Effector memory CD4-positive, alpha-beta T cell (primary cell): ENCODE results near the gene ERCC5.

Experiments
- DNase-seq, 3 donors: peaks; one replicate each; pipeline ENCODE4 v3.0.0-alpha.2; 2020
- H3K27ac ChIP-seq: 2 replicates; pipeline ENCODE4 v1.7.0; 2013; ENCODE audit warnings: mild to moderate bottlenecking, low read length, moderate library complexity; ENCODE audit not compliant: insufficient read depth, poor library complexity, severe bottlenecking
- H3K27me3 ChIP-seq: replicated peaks from 2 replicates; pipeline ENCODE4 v1.7.0; 2013; ENCODE audit warnings: mild to moderate bottlenecking, low read length; ENCODE audit not compliant: insufficient read depth, control insufficient read depth, poor library complexity, severe bottlenecking
- H3K36me3 ChIP-seq: 2 replicates; pipeline ENCODE4 v1.7.0; 2013; ENCODE audit warnings: mild to moderate bottlenecking, low read length, moderate library complexity; ENCODE audit not compliant: control insufficient read depth, insufficient read depth
- H3K4me1 ChIP-seq: 2 replicates; pipeline ENCODE4 v1.7.0; 2013; ENCODE audit warnings: low read length, mild to moderate bottlenecking; ENCODE audit not compliant: control insufficient read depth, insufficient read depth, poor library complexity, severe bottlenecking
- H3K4me3 ChIP-seq: 2 replicates; pipeline ENCODE4 v1.7.0; 2013; ENCODE audit warnings: low read length, low read depth, mild to moderate bottlenecking; ENCODE audit not compliant: insufficient read depth, poor library complexity, severe bottlenecking
- H3K9me3 ChIP-seq: 2 replicates; pipeline ENCODE4 v1.7.0; 2013; ENCODE audit warnings: mild to moderate bottlenecking, low read length, moderate library complexity; ENCODE audit not compliant: control insufficient read depth

The ERCC5 gene

DNA sequence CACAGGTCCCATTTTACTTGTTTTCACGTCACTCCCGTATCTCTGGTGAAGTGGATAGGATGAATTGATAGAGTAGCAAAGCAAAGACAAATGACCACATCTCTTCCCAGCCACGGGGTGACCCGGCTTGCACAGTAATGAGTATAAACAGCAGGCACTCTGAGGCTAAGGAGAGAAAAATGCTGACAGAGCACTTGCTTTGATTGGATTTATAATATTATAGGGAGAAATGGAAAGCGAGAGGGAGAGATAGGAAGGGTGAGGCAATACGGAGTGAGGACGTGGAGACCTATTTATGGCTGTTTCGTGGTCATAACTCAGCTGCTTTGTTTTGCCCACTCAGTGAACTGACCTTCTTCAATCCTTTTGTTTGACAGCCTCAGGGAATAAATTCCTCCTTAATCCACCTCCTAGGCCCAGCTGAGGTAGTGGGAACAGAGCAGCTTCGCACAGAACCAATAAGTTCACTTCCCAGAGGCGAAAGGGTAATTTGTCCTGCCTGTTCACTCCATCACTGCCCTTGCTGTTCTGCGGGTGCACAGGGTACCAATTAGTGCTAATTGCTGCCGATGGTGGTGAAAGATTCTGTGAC is 68.6 kb downstream of the ERCC5 start:
- no peaks in the 10 kb centered on the region for H3K4me1 ChIP-seq
- H3K27ac ChIP-seq: no peak overlapping the region
- H3K4me3 ChIP-seq: no peak overlapping the region
- H3K27me3 ChIP-seq: no peaks in the 10 kb centered on the region
- no peak for DNase-seq
- no peaks in the 10 kb centered on the region for H3K9me3 ChIP-seq
- no peaks in the 10 kb centered on the region for H3K36me3 ChIP-seq

DNA sequence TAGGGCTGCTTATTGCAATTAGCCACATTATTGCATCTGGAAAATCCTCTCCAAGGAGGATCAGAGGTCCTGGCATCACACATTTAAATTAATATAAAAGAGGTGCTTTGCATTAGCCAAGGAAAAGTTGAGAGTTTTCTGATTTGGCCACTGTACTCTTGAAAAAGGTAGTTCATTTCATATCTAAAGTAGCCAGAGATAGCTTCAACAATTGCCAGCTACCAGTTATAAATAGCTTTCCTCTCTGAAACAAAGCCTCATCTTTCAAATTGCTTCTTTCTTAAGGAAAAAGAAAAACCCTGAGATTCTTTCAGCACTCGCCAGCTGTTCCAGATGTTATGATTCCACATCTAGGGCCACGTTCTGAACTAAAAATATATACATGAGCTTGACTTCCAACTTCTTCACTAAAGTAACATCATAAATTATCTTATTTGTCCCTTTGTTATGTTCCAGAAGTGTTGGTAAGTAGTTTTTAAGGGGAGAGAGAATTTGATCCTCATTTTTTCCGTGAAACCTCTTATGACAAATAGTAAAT is 69.6 kb downstream of the ERCC5 start:
- DNase-seq: no peak
- no peaks in the 10 kb centered on the region for H3K36me3 ChIP-seq
- H3K4me3 ChIP-seq: no peak overlapping the region
- H3K9me3 ChIP-seq: no peaks in the 10 kb centered on the region
- no peaks in the 10 kb centered on the region for H3K4me1 ChIP-seq
- no peak overlapping the region for H3K27ac ChIP-seq
- peaks cover under 1% of the 10 kb centered on the region for H3K27me3 ChIP-seq

DNA sequence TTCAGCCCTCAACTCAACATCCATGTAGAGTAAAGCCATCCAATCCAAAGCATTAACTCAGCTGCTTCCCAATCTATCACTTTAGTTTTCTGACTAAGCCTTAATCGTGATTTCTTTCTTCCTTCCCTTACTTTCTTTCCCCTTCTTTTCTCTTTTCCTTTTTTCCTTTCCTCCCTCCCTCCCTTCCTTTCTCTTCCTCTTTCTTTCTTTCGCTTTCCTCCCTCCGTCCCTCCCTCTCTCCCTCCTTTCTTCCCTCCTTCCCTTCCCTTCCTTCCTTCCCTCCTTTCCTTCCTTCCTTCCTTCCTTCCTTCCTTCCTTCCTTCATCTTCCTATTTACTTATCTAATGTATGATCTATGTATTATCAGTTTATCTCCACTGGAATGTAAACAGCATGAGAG is 71.2 kb downstream of the ERCC5 start:
- Histone ChIP-seq H3K4me3 (no peak overlapping the region), H3K27ac (no peak overlapping the region), H3K9me3 (no peaks in the 10 kb centered on the region)

DNA sequence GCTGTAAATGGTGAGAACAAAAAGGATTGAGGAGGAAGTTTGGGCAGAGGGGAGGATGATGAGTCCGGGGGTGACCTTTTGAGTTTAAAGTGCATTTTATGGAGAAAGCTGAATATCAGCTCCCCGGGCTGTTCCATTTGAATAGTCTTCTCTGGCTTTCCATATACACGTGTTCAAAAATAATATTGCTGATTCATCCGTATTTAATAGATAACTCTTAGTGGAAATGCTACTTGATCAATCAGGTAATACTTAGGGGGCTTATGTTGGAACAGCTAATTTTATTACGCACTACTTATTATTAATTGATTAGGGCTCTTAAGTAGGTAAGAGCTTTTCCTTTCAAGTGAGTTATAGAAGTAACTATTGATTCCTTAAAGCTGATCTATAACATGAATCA is 76.4 kb downstream of the ERCC5 start:
- Histone ChIP-seq H3K4me3 (no peak overlapping the region), H3K36me3 (no peaks in the 10 kb centered on the region), H3K9me3 (no peaks in the 10 kb centered on the region), H3K27ac (no peak overlapping the region), H3K27me3 (peaks cover 4% of the 10 kb centered on the region), H3K4me1 (no peaks in the 10 kb centered on the region)
- DNase-seq: no peak

More for the DNA sequence above, 71.2 kb downstream of the ERCC5 start:
- H3K4me1 ChIP-seq: no peaks in the 10 kb centered on the region
- no peak for DNase-seq
- H3K27me3 ChIP-seq: peaks cover 4% of the 10 kb centered on the region
- H3K36me3 ChIP-seq: no peaks in the 10 kb centered on the region
